RCC 7860 (cell line): ENCODE results near the gene MDGA2.
"Not testable (repeated sequence)": the region's sequence is repeated elsewhere in the genome, so short reads cannot be mapped to it uniquely, and the experiment has no call there.

ENCODE experiments used
- DNase-seq: peaks from one replicate; pipeline ENCODE4 v3.0.0-alpha.2; 2015; ENCODE audit warnings: low spot score
- FAIRE-seq: peaks from 2 replicates; lab custom pipeline; 2012; peaks lifted over from hg19 to GRCh38; lab: Jason Lieb, UNC

Gene MDGA2

GRCh38 chr14:46989566-46989965, 685.8 kb downstream of the MDGA2 start:
- FAIRE-seq: no peak

DNA sequence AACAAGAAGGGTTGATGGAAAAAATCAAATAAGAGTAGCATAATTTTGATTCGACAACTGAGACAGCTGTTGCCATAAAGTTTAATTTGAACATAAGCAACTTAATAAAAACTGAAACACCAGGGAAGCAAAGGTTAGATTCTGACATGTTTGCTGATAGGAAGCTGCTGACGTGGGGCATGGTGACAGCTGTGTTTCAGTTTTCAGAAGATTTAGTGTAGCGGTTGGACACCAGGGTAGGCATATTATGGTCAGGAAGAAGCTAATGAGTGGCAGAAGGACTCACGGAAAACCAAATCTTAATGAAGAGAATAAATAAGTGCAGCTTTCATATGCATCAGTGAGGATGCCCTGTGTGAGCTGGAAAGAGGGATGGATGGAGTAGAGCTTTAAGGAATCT, 687.1 kb downstream of the MDGA2 start:
- no peak for DNase-seq
- FAIRE-seq: no peak

More at GRCh38 chr14:46989566-46989965, 685.8 kb downstream of the MDGA2 start:
- DNase-seq: no peak

- FAIRE-seq (no peak), DNase-seq (no peak)
Measured at GRCh38 chr14:46985529-46986380, 689.6 kb downstream of the MDGA2 start.

GRCh38 chr14:46973295-46973694, 702.1 kb downstream of the MDGA2 start:
- FAIRE-seq (no peak), DNase-seq (no peak)

DNA sequence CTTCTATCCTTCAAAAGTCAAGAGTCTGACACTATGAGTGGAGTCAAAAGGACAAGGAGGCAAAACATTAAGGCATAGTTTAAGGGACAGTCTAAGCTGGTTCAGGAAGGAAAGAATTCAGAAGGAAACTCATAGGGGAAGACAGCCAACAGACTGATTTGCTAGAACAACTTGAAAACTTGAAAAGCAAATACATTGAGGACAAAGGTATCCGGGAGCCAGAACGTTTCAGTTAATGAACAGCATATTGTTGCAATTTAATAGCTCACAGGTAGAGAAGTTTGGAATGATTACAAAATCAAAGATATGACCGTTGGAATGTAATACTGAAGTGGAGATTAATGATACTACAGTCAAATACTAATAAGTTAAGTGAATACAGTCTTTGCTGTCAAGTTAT, 711.0 kb downstream of the MDGA2 start:
- DNase-seq (no peak), FAIRE-seq (no peak)

- FAIRE-seq (no peak), DNase-seq (no peak)
Measured at GRCh38 chr14:46951103-46951502, 724.3 kb downstream of the MDGA2 start.

DNA sequence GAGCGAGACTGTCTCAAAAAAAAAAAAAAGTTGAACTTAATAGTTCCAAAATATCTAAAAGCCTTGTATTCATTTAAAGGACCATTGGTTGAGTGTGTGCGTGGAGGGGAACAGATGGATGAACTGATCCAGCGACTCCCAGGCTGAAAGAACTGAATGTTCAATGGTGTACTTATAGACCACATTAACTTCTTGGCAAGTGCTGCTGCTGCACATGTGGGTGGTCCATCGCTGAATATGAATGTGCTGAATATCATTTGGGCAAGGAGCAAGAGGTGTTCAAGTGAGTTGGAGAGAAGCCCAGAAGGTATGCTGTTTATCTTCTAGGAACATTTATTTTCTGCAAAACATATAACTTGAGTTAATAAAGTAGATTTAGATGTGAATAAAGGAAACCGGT, 734.8 kb downstream of the MDGA2 start:
- no peak for FAIRE-seq
- DNase-seq: no peak

DNA sequence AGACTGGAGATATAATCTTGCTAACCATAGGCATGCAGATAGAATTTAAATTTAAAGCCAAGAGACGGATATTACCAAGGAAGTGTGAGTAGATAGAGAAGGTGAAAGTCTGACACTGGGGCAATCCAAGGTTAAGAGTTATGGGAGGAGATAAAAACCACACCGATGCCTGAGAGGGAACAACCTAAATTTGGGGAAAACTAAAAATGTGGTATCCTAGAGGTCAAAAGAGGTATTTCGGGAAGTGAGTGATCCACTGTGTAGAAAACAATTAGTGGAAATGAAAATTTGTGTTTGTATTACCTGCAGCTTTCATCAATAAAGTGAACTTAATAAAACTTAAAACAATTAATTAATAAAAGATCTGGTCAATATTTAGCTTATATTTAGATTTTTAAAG, 754.9 kb downstream of the MDGA2 start:
- DNase-seq: no peak
- FAIRE-seq: no peak

DNA sequence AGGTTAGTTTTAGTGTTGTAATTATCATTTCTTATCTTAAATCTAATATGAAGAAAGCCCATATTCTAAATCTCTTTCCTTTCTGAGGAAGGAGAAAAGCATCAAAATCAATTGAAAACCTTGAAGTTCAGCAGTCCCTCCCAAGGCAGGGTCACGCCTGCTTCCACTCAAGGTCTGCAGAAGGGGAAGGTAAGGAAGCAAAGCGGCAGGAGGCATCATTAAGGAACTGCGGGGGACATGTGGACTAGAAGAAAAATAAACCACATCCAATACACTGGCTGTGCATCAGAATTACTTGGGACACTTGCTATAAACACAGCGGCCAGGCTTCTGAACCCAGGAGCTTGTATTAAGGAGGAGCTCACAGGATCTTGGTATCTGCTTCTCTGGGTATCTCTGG, 759.9 kb downstream of the MDGA2 start:
- FAIRE-seq: not testable (repeated sequence)

GRCh38 chr14:46902837-46903236, 772.6 kb downstream of the MDGA2 start:
- FAIRE-seq (no peak), DNase-seq (no peak)

More for the DNA sequence above, 759.9 kb downstream of the MDGA2 start:
- DNase-seq: not testable (repeated sequence)

DNA sequence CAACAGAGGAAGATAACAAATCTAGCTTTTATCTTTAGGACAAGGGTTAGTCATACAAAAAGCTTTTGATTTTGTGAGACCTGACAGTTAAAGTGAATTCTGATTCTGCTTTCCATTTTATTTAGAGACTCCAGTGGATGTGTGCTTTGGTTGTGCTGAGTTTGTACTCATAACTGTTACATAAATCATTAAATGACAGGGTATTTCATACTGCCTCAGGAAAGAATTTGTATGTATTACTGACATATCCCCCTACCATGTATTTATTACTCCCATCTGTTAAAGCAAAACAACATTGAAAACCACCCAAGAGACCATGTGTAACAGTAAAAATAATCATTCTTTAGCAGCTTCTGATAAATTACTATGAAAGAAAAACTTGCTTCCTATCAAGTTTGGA, 780.9 kb downstream of the MDGA2 start:
- FAIRE-seq: no peak
- no peak for DNase-seq

- FAIRE-seq (no peak), DNase-seq (no peak)
Measured at GRCh38 chr14:46887144-46887543, 788.3 kb downstream of the MDGA2 start.

DNA sequence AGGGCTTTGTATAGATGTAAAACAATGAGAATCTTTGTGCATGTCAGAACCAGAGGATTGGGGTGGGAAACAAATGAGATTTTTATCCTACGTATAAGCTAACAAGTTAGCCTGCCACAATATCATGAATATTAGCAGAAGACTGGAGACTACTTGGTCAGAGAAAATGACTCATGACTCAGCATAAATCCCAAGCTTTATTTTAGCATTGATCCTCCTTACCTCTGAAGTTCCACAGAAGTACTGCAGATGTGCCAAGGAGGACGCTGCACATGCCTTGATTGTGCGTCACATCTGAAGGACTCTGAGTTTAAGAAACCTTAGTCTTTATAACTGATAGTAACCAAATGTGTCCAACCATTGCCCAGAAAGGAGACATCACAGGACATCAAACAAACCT, 789.8 kb downstream of the MDGA2 start:
- FAIRE-seq (no peak), DNase-seq (no peak)

- DNase-seq (no peak), FAIRE-seq (no peak)
Measured at GRCh38 chr14:46861753-46862152, 813.7 kb downstream of the MDGA2 start.

DNA sequence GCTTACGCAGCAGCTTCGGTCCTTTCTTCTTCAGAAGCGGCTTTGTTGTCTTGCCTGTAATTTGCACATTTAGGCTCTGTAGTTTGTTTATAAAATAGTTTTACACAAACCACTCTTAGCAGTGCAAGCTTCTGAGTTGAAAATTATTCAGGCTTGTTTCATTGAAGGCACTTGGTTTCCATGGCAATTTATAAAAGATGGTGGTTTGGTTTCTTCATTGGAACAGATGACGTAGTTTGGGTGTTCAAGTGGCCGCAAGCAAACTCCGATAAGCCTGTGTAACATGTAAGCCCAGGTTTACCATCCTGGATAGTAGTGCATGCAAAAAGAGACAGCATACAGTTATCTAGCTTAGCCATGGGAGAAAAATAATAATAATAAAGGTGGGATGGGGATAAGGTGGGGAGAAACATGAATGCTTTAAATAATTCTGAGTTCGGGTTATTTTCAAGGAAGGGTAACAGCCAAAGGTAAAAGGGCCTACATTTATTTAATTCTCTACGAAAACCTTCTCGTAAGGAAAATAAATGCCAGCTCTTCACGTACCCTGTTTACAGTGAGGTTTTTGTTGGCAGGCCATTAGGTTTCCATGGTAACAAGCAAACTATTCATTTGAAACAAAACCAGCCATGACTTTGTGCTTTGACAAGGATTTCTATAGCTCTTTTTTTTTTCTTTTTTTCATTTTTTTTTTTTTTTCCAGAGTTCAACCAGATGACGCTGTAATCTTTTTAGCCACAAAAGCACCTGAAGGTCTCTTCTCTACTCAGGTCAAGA, 834.3 kb downstream of the MDGA2 start:
- FAIRE-seq (no peak), DNase-seq (no peak)

DNA sequence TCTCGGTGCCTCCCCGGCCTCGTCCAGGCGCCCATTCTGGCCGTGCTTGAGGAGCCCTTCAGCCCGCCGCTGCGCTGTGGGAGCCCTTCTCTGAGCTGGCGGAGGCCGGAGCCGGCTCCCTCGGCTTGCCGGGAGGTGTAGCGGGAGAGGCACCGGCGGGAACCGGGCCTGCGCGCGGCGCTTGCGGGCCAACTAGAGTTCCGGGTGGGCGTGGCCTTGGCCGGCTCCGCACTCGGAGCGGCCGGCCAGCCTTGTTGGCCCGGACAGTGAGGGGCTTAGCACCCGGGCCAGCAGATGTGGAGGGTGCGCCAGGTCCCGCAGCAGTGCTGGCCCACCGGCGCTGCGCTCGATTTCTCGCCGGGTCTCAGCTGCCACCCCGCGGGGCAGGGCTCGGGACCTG, 855.1 kb downstream of the MDGA2 start:
- no peak for DNase-seq
- no peak for FAIRE-seq

GRCh38 chr14:46819117-46819516, 856.3 kb downstream of the MDGA2 start:
- DNase-seq (no peak), FAIRE-seq (no peak)

- FAIRE-seq: no peak
Measured at GRCh38 chr14:46818147-46818546, 857.3 kb downstream of the MDGA2 start.

GRCh38 chr14:46793144-46793543, 882.3 kb downstream of the MDGA2 start:
- DNase-seq (no peak), FAIRE-seq (no peak)

More at GRCh38 chr14:46818147-46818546, 857.3 kb downstream of the MDGA2 start:
- no peak for DNase-seq
